GM13977 (cell line): ENCODE results near the gene ZNF423.

ENCODE experiments used
- DNase-seq: peaks from one replicate; pipeline ENCODE4 v3.0.0; 2012; ENCODE audit warnings: low spot score
- in situ Hi-C: fragments of 300-500 bp; cut with MboI; formaldehyde crosslinking; loops from one replicate; pipeline ENCODE4 v1.12.0; 2022; ENCODE audit warnings: low sequenced_read_pairs, low pct_unique_long_range_greater_than_20kb, mixed read lengths, inconsistent platforms; ENCODE audit not compliant: unreplicated experiment
- TF ChIP-seq, protein P1 (sequence below): IDR thresholded peaks from 2 replicates; pipeline ENCODE4 v1.5.1; 2012; ENCODE audit warnings: mild to moderate bottlenecking, control low read depth; ENCODE audit not compliant: insufficient read depth; ENCODE audit errors: extremely low read depth, missing control alignments

ZNF423 gene

DNA sequence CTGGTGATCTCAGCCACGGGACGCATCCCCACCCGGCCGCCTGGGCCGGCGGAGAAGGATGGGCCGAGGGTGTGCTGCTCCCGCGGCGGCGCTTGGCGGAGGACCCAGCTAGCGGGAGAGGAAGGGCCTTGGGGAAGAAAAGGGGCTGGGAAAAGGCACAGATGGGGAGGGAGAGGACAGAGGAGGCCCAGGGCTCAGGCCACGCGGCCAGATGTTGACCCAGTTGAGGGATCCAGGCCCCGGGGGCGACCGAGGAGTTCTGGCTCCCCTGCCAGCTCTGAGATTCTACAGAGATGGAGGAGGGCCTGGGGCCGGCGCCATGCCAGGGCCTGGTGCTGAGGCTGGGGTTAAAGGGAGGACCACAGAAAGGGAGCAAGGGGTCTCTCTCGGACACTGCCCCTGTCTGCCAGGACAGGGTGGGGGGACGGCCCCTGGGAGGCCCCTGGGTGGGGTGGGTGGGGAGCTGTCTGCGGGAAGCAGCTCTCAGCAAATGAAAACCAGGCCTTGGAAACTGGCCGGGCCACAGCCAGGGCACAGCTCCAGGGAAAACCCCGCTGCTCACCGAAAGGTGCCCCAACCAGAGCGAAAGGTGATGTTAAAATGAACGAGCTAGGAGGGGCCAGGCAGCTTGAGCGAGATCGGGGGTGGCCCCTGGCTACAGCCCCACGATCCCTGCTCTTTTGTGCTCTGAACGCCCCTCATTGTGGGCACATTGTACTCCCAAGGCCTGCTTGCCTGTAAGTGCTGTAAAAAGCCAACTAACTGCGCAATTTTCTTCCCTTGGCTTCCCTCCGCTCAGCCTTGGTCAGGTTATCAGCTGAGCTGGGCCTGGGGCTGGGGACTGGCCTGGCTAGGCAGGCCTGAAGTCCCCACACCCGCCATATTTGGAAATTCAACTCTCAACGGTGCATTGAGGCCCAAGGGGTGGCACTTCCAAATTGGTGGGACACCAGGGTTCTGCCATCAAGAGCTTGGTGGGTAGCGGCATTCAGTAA, 191.4 kb downstream of the ZNF423 start:
- in situ Hi-C loops: no loop called here
- no peak for DNase-seq
- TF ChIP-seq, protein P1, sequence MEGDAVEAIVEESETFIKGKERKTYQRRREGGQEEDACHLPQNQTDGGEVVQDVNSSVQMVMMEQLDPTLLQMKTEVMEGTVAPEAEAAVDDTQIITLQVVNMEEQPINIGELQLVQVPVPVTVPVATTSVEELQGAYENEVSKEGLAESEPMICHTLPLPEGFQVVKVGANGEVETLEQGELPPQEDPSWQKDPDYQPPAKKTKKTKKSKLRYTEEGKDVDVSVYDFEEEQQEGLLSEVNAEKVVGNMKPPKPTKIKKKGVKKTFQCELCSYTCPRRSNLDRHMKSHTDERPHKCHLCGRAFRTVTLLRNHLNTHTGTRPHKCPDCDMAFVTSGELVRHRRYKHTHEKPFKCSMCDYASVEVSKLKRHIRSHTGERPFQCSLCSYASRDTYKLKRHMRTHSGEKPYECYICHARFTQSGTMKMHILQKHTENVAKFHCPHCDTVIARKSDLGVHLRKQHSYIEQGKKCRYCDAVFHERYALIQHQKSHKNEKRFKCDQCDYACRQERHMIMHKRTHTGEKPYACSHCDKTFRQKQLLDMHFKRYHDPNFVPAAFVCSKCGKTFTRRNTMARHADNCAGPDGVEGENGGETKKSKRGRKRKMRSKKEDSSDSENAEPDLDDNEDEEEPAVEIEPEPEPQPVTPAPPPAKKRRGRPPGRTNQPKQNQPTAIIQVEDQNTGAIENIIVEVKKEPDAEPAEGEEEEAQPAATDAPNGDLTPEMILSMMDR: no peak

DNA sequence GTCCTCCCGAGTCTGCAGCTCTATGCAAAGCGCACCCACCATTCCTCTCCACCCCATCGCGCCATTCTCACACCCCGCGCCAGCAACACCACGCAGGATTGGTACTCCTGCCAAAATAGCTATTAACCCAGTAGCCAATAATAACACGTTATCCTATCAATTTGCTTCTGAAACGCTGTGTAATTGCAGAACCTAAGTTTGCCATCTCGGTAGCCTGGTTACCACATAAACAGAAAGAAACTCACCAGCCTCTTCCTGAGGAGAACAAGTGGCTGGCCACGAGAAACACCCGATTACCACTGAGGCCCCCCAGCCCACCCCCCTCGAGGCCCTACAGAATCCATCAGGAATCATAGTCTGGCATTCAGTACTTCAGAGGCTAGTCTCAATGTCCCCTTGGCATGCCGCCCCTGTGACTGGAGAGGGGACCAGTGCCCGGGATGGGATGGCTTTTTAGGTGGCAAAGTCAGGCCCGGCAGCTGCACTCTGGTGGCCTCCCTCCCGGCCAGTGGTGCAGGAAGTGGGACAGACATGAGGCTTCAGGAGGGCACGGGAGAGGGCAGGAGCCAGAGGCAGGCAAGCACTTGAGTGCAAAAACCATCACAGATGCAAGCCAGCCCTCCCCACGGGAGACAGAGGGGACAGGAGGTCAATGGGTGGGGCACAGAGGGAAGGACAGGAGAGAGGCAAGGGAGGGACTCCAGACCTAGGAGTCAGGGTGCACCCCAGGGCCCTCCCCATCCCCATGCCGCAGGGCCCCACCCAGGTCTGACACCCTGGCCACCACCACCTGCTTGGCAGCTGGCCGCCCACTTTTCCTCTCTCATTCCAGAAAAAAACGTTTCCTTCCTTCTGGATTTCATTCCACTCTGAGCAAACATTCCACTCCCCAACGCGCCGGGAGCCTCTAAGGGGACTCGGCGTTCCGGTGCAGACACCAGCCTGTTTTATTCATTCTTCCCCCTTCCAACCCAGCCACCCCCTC, 192.5 kb downstream of the ZNF423 start:
- TF ChIP-seq, protein P1: no peak
- in situ Hi-C loops: no loop called here
- no peak for DNase-seq

DNA sequence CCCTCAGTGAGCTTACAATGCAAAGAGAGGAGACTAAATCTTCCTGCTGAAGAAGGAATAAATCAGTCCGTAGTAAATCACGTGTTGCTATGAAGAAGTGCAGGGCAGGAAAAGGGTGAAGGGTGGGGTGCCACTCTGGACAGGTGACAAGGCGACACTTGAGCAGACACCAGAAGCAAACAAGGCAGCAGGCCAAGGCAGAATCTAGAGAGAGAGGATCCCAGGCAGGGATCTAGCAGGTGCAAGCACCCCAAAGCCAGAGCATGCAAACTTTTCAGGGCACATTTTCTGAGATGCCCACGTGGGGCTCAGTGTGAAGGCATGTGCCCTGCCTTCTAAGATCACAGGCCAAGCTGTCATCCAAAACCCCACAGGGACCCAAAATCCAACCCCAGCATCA, 193.3 kb downstream of the ZNF423 start:
- in situ Hi-C loops: no loop called here
- no peak for DNase-seq
- TF ChIP-seq, protein P1: no peak

DNA sequence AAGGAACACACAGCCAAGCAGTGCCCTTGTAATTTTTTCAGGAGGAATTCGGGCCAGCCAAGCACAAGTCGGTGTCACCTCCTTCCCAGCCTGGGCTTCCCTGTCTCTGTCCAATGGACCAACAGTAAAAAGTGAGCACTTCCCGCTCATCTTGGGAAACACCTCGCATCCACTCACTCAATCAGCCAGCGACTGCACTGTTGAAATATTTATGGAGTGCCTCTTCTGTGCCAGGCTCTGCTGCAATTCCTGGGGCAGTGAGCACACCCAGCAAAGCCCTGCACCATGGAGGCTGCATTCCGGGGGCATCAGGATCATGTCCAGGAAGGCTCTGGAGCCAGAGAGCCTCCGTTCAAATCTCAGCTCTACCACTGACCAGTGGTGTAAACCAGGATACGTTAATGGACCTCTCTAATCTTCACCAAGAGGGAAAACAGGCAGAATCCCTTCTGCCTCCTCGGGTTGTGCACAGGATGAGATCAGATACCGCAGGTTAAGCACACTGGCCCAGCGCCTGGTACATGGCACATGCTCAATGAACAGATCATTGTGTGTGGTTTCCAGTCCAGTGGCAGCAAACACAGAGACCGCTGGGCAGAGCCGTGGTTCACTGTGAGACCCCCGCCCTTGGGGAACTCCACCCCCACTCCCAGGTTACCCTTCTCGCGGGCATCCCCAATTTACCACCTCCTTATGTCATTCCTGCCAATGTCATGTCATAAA, 194.3 kb downstream of the ZNF423 start:
- in situ Hi-C loops: no loop called here
- TF ChIP-seq, protein P1: no peak
- no peak for DNase-seq

DNA sequence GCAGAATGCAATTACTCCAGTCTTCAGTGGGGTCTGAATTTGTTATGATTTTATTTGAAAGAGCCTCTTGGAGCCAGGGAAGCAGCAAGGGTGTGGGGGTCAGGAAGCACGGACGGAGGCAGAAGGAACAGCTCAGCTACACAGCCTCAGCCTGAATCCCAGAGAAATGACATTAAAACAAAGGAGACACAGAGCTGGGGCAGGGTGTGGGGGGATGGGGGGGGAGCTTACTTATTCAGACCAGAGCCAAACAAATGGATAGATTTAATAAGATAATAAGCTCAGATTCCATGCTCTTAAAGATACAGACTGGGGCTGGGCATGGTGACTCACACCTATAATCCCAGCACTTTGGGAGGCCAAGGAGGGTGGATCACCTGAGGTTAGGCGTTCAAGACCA, 195.3 kb downstream of the ZNF423 start:
- TF ChIP-seq, protein P1: no peak
- DNase-seq: no peak
- in situ Hi-C loops: no loop called here

DNA sequence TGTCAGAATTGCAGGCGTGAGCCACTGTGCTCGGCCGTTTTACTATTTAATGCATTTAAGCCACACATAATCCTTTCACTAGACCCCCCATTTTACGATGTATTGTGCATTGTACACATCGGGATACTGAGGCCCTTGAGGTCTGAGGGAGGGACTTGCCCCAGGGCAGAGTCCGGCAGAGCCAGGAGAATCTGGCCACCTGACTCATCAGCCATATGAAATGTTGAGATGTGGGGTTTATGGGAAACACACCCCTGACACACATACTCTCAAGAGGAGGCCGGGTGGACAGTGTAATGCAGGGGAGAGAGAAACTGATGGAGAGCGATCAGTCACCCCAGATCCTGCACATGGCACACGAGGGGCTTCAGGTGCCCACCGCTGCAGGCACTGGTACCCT, 196.6 kb downstream of the ZNF423 start:
- no peak for DNase-seq
- in situ Hi-C loops: no loop called here
- TF ChIP-seq, protein P1: no peak
